ENCODE measurements around the gene RMND1. TPM values are rescaled to one million over a fixed set of nuclear protein-coding genes. Genes with fewer than 3 reads are reported as not detected.
A peak's percentile ranks its signal among the peaks of the same experiment; 100 is the strongest.
"Not testable (repeated sequence)": the region's sequence is repeated elsewhere in the genome, so short reads cannot be mapped to it uniquely, and the experiment has no call there.

Gene RMND1
- total RNA-seq, 1 donor from 2014 or later, result 44.0 TPM

DNA sequence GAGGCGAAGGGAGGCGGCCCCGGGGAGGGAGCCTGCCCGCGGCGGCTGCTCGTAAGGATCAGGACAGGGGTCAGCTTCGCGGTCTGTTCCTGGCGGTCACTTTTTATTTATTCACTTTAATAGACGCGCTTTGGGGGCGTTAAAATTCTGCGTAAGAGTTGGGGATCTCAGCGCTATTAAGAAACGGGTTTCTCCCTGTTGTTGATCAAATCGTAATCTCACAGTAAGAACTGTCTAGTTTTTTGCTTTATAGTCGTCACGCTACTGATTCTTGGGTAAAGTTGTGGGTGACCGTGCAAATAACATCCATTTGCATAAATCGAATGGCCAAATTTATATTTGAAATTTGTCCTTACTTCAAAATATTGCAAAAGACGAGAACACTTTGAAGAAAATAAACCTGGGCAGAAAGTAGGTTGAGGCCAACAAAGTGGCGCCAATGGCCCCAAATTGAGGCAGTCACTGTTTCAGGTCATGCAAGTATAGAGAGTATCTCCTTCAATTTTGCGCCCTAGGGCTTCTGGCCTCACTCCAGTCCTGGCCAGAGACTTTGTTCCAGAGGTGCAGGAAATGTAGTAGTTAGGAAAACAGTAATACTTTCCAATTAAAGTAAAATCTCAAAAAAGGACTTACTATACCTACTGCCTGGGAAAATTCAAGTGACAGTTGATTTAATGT lies 963 bp upstream of the RMND1 start:
- Histone ChIP-seq H3F3A (ENCODE audit: low read depth) (peaks cover 40% of the 10 kb centered on the region), H3K27ac (peak overlapping the region; percentile 93), H3K36me3 (no peaks in the 10 kb centered on the region), H3K4me1 (peaks cover 39% of the 10 kb centered on the region), H3K4me2 (peak overlapping the region; percentile 89), H3K9ac (peak overlapping the region; percentile 83), H3K27me3 (no peaks in the 10 kb centered on the region), H4K20me1 (ENCODE audit: low read depth) (peaks cover 30% of the 10 kb centered on the region), H2AFZ (replicated peaks) (peak overlapping the region; percentile 64), H3K9me3 (ENCODE audit: low read depth) (no peaks in the 10 kb centered on the region), H3K4me3 (peak overlapping the region; percentile 86), H3K79me2 (ENCODE audit: low read depth) (peaks cover 86% of the 10 kb centered on the region)
- peaks cover 19% of the 10 kb centered on the region for H3K36me3 Mint-ChIP-seq
- H3K9me3 Mint-ChIP-seq, result peaks cover 9% of the 10 kb centered on the region
- H3K4me1 Mint-ChIP-seq, result peaks cover 44% of the 10 kb centered on the region
- TF ChIP-seq EZH2phosphoT487 (IDR thresholded peaks at IDR 0.05), result no peak
- TF ChIP-seq EZH2 (IDR thresholded peaks at IDR 0.05), result no peak
- TF ChIP-seq, protein P1, sequence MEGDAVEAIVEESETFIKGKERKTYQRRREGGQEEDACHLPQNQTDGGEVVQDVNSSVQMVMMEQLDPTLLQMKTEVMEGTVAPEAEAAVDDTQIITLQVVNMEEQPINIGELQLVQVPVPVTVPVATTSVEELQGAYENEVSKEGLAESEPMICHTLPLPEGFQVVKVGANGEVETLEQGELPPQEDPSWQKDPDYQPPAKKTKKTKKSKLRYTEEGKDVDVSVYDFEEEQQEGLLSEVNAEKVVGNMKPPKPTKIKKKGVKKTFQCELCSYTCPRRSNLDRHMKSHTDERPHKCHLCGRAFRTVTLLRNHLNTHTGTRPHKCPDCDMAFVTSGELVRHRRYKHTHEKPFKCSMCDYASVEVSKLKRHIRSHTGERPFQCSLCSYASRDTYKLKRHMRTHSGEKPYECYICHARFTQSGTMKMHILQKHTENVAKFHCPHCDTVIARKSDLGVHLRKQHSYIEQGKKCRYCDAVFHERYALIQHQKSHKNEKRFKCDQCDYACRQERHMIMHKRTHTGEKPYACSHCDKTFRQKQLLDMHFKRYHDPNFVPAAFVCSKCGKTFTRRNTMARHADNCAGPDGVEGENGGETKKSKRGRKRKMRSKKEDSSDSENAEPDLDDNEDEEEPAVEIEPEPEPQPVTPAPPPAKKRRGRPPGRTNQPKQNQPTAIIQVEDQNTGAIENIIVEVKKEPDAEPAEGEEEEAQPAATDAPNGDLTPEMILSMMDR (IDR thresholded peaks at IDR 0.05), result no peak
- DNase-seq (ENCODE audit: low spot score), result peak; percentile 8
- peaks cover 8% of the 10 kb centered on the region for H3K27me3 Mint-ChIP-seq (ENCODE audit: insufficient read depth, low read depth)
- peak overlapping the region; percentile 67 for H3K27ac Mint-ChIP-seq
- H3K4me3 Mint-ChIP-seq, result peak overlapping the region; percentile 96

DNA sequence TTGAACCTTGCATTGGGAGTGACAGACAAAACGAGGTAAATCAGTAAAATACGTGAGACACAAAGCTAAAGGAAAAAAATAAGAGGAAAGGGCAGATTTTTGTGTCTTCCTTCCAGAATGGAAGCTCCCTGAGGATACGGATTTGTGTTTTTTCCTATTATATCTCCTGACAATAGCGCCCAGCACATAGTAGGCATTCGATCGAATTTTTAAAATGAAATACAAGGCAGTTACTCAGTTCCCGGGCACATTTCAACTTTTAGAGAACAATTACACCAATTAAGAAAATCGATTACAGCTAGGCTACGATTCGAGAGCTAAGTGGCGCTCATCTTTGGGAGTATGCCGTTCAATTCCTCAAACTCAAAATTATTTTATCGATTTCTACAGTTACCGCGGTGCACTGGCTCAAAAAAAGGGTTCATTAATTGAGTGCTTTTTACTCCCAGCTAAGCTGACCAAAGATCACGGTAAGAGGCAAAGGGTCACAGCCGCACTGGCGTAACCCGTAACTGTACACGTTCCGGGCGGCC lies 443 bp downstream of the RMND1 start:
- Histone ChIP-seq H3K4me3 (peak overlapping the region; percentile 86), H3K27ac (peak overlapping the region; percentile 75), H2AFZ (replicated peaks) (peak overlapping the region; percentile 64), H3F3A (ENCODE audit: low read depth) (peaks cover 40% of the 10 kb centered on the region), H3K27me3 (no peaks in the 10 kb centered on the region), H3K9ac (peak overlapping the region; percentile 67), H4K20me1 (ENCODE audit: low read depth) (peaks cover 25% of the 10 kb centered on the region), H3K9me3 (ENCODE audit: low read depth) (no peaks in the 10 kb centered on the region), H3K4me1 (peaks cover 36% of the 10 kb centered on the region), H3K79me2 (ENCODE audit: low read depth) (peaks cover 86% of the 10 kb centered on the region), H3K4me2 (peak overlapping the region; percentile 93), H3K36me3 (no peaks in the 10 kb centered on the region)
- no peak for TF ChIP-seq EZH2phosphoT487 (IDR thresholded peaks at IDR 0.05)
- TF ChIP-seq, protein P1 (IDR thresholded peaks at IDR 0.05), result no peak
- TF ChIP-seq EZH2 (IDR thresholded peaks at IDR 0.05), result no peak
- Mint-ChIP-seq H3K27me3 (ENCODE audit: insufficient read depth, low read depth) (peaks cover 8% of the 10 kb centered on the region), H3K4me3 (peak overlapping the region; percentile 96), H3K36me3 (peaks cover 12% of the 10 kb centered on the region), H3K4me1 (peaks cover 43% of the 10 kb centered on the region), H3K9me3 (peaks cover 9% of the 10 kb centered on the region), H3K27ac (peak overlapping the region; percentile 86)
- DNase-seq (ENCODE audit: low spot score), result no peak

DNA sequence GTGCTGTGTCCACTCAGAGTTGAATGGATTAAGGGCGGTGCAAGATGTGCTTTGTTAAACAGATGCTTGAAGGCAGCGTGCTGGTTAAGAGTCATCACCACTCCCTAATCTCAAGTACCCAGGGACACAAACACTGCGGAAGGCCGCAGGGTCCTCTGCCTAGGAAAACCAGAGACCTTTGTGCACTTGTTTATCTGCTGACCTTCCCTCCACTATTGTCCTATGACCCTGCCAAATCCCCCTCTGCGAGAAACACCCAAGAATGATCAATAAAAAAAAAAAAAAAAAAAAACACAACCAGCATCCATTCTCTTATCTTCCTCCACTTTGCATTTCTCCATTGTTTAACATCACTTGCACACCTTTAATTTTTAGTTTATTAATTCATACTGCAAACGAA lies 998 bp downstream of the RMND1 start:
- Mint-ChIP-seq H3K36me3 (peaks cover 12% of the 10 kb centered on the region), H3K4me1 (peaks cover 38% of the 10 kb centered on the region), H3K4me3 (peak overlapping the region; percentile 96)
- H3K27me3 Mint-ChIP-seq (ENCODE audit: insufficient read depth, low read depth); H3K27ac Mint-ChIP-seq; H3K9me3 ChIP-seq (ENCODE audit: low read depth); H3K9me3 Mint-ChIP-seq; H3K27me3 ChIP-seq; H3K36me3 ChIP-seq; H3K27ac ChIP-seq; DNase-seq (ENCODE audit: low spot score): not testable (repeated sequence)
- Histone ChIP-seq H3K4me2 (peak overlapping the region; percentile 93), H2AFZ (replicated peaks) (peak overlapping the region; percentile 64), H3K79me2 (ENCODE audit: low read depth) (peaks cover 86% of the 10 kb centered on the region), H3K9ac (peak overlapping the region; percentile 67), H4K20me1 (ENCODE audit: low read depth) (peaks cover 20% of the 10 kb centered on the region), H3K4me3 (peak overlapping the region; percentile 86), H3K4me1 (peaks cover 31% of the 10 kb centered on the region), H3F3A (ENCODE audit: low read depth) (peaks cover 34% of the 10 kb centered on the region)

DNA sequence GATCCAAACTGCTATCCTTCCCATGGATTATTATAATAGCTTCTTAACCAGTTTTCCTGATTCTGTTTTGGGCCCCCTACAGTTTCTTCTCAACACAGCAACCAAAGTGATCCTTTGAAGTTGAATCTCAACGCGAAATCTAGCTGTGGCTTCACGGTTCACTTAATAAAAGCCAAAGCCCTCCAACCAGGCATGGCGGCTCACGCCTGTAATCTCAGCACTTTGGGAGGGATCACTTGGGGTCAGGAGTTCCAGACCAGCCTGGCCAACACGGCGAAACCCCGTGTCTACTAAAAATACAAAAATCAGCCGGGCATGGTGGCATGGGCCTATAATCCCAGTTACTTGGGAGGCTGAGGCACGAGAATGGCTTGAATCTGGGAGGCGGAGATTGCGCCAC lies 3.3 kb downstream of the RMND1 start:
- Histone ChIP-seq H3K27me3 (no peaks in the 10 kb centered on the region), H3K79me2 (ENCODE audit: low read depth) (peaks cover 92% of the 10 kb centered on the region), H3K36me3 (peaks cover 2% of the 10 kb centered on the region), H3K4me2 (no peak overlapping the region), H3K27ac (no peak overlapping the region), H4K20me1 (ENCODE audit: low read depth) (peaks cover 9% of the 10 kb centered on the region), H3K9ac (no peak overlapping the region), H3K4me3 (no peak overlapping the region), H3K4me1 (peaks cover 13% of the 10 kb centered on the region), H3F3A (ENCODE audit: low read depth) (peaks cover 29% of the 10 kb centered on the region), H3K9me3 (ENCODE audit: low read depth) (no peaks in the 10 kb centered on the region), H2AFZ (replicated peaks) (no peak overlapping the region)
- Mint-ChIP-seq H3K27me3 (ENCODE audit: insufficient read depth, low read depth) (peaks cover 8% of the 10 kb centered on the region), H3K27ac (no peak overlapping the region), H3K4me1 (peaks cover 24% of the 10 kb centered on the region), H3K9me3 (peaks cover 9% of the 10 kb centered on the region), H3K4me3 (peak overlapping the region; percentile 42), H3K36me3 (peaks cover 13% of the 10 kb centered on the region)
- peak; percentile 9 for DNase-seq (ENCODE audit: low spot score)
- TF ChIP-seq EZH2phosphoT487 (IDR thresholded peaks at IDR 0.05), result no peak
- no peak for TF ChIP-seq EZH2 (IDR thresholded peaks at IDR 0.05)
- TF ChIP-seq, protein P1 (IDR thresholded peaks at IDR 0.05), result no peak

All from neural progenitor cell (in vitro differentiated cells).